ENCODE data around the gene KCND3. TPM values are rescaled to one million over a fixed set of nuclear protein-coding genes. Genes with fewer than 3 reads are reported as not detected.

The KCND3 gene
- total RNA-seq, 1 donor from 2014 or later: 0.43 TPM

- H3K4me1 ChIP-seq (ENCODE audit: insufficient read depth, low read length): no peaks in the 10 kb centered on the region
- H3K36me3 ChIP-seq (ENCODE audit: insufficient read depth, low read length): no peaks in the 10 kb centered on the region
- peaks cover 4% of the 10 kb centered on the region for H3K9me3 Mint-ChIP-seq (ENCODE audit: unreplicated experiment)
- H3K9ac ChIP-seq (ENCODE audit: low read length): no peak overlapping the region
- TF ChIP-seq, protein P1, sequence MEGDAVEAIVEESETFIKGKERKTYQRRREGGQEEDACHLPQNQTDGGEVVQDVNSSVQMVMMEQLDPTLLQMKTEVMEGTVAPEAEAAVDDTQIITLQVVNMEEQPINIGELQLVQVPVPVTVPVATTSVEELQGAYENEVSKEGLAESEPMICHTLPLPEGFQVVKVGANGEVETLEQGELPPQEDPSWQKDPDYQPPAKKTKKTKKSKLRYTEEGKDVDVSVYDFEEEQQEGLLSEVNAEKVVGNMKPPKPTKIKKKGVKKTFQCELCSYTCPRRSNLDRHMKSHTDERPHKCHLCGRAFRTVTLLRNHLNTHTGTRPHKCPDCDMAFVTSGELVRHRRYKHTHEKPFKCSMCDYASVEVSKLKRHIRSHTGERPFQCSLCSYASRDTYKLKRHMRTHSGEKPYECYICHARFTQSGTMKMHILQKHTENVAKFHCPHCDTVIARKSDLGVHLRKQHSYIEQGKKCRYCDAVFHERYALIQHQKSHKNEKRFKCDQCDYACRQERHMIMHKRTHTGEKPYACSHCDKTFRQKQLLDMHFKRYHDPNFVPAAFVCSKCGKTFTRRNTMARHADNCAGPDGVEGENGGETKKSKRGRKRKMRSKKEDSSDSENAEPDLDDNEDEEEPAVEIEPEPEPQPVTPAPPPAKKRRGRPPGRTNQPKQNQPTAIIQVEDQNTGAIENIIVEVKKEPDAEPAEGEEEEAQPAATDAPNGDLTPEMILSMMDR (IDR thresholded peaks at IDR 0.05; ENCODE audit: insufficient read depth, low read depth, low read length): no peak
- no peak for TF ChIP-seq EZH2 (IDR thresholded peaks at IDR 0.05; ENCODE audit: insufficient read depth, low read length)
- H3K4me3 Mint-ChIP-seq (ENCODE audit: unreplicated experiment): no peak overlapping the region
- H3K36me3 Mint-ChIP-seq (ENCODE audit: low read depth, unreplicated experiment): no peaks in the 10 kb centered on the region
- no peak overlapping the region for H3K27ac ChIP-seq (ENCODE audit: low read depth, low read length)
- no peak for FAIRE-seq
- H3K4me2 ChIP-seq (ENCODE audit: low read length): no peak overlapping the region
- H3K4me1 Mint-ChIP-seq (ENCODE audit: low read depth, unreplicated experiment): peaks cover 5% of the 10 kb centered on the region
- no peak for DNase-seq (ENCODE audit: low read depth)
- H3K4me3 ChIP-seq (ENCODE audit: insufficient read depth, low read depth, low read length): no peak overlapping the region
- H3K27me3 ChIP-seq (ENCODE audit: insufficient read depth, low read length): no peaks in the 10 kb centered on the region
- no peak overlapping the region for H3K27ac Mint-ChIP-seq (ENCODE audit: unreplicated experiment)
- peaks cover 26% of the 10 kb centered on the region for H3K27me3 Mint-ChIP-seq (ENCODE audit: low read depth, unreplicated experiment)
- no peak overlapping the region for H2AFZ ChIP-seq (ENCODE audit: low read depth, low read length)
- H3K79me2 ChIP-seq (ENCODE audit: insufficient read depth, low read length): no peaks in the 10 kb centered on the region
- H4K20me1 ChIP-seq (ENCODE audit: insufficient read depth, low read length): no peaks in the 10 kb centered on the region
- H3K9me3 ChIP-seq (ENCODE audit: insufficient read depth, low read depth, low read length): no peaks in the 10 kb centered on the region
Measured at GRCh38 chr1:111937147-111937725, 52.2 kb downstream of the KCND3 start.

GRCh38 chr1:111934106-111934852 is 55.2 kb downstream of the KCND3 start:
- no peak for FAIRE-seq
- DNase-seq (ENCODE audit: low read depth): no peak
- Histone ChIP-seq H3K4me1 (ENCODE audit: insufficient read depth, low read length) (no peaks in the 10 kb centered on the region), H3K9ac (ENCODE audit: low read length) (no peak overlapping the region), H3K4me2 (ENCODE audit: low read length) (no peak overlapping the region), H3K27me3 (ENCODE audit: insufficient read depth, low read length) (no peaks in the 10 kb centered on the region), H3K4me3 (ENCODE audit: insufficient read depth, low read depth, low read length) (no peak overlapping the region), H2AFZ (ENCODE audit: low read depth, low read length) (no peak overlapping the region), H3K9me3 (ENCODE audit: insufficient read depth, low read depth, low read length) (no peaks in the 10 kb centered on the region), H3K36me3 (ENCODE audit: insufficient read depth, low read length) (no peaks in the 10 kb centered on the region), H3K79me2 (ENCODE audit: insufficient read depth, low read length) (no peaks in the 10 kb centered on the region), H4K20me1 (ENCODE audit: insufficient read depth, low read length) (no peaks in the 10 kb centered on the region), H3K27ac (ENCODE audit: low read depth, low read length) (no peak overlapping the region)
- no peaks in the 10 kb centered on the region for H3K36me3 Mint-ChIP-seq (ENCODE audit: low read depth, unreplicated experiment)
- no peak overlapping the region for H3K4me3 Mint-ChIP-seq (ENCODE audit: unreplicated experiment)
- peaks cover 43% of the 10 kb centered on the region for H3K27me3 Mint-ChIP-seq (ENCODE audit: low read depth, unreplicated experiment)
- TF ChIP-seq, protein P1 (IDR thresholded peaks at IDR 0.05; ENCODE audit: insufficient read depth, low read depth, low read length): no peak
- no peak for TF ChIP-seq EZH2 (IDR thresholded peaks at IDR 0.05; ENCODE audit: insufficient read depth, low read length)
- H3K9me3 Mint-ChIP-seq (ENCODE audit: unreplicated experiment): no peaks in the 10 kb centered on the region
- peaks cover 5% of the 10 kb centered on the region for H3K4me1 Mint-ChIP-seq (ENCODE audit: low read depth, unreplicated experiment)
- H3K27ac Mint-ChIP-seq (ENCODE audit: unreplicated experiment): no peak overlapping the region

GRCh38 chr1:111930356-111930755 is 59.1 kb downstream of the KCND3 start:
- no peaks in the 10 kb centered on the region for H3K27me3 ChIP-seq (ENCODE audit: insufficient read depth, low read length)
- H3K36me3 Mint-ChIP-seq (ENCODE audit: low read depth, unreplicated experiment): peaks cover 2% of the 10 kb centered on the region
- no peak overlapping the region for H3K4me3 ChIP-seq (ENCODE audit: insufficient read depth, low read depth, low read length)
- H3K4me1 ChIP-seq (ENCODE audit: insufficient read depth, low read length): no peaks in the 10 kb centered on the region
- no peaks in the 10 kb centered on the region for H3K9me3 ChIP-seq (ENCODE audit: insufficient read depth, low read depth, low read length)
- H3K4me1 Mint-ChIP-seq (ENCODE audit: low read depth, unreplicated experiment): peaks cover 4% of the 10 kb centered on the region
- H3K27ac Mint-ChIP-seq (ENCODE audit: unreplicated experiment): no peak overlapping the region
- H2AFZ ChIP-seq (ENCODE audit: low read depth, low read length): no peak overlapping the region
- H3K4me3 Mint-ChIP-seq (ENCODE audit: unreplicated experiment): no peak overlapping the region
- DNase-seq (ENCODE audit: low read depth) (no peak), FAIRE-seq (no peak)
- no peak overlapping the region for H3K9ac ChIP-seq (ENCODE audit: low read length)
- peaks cover 57% of the 10 kb centered on the region for H3K27me3 Mint-ChIP-seq (ENCODE audit: low read depth, unreplicated experiment)
- H3K79me2 ChIP-seq (ENCODE audit: insufficient read depth, low read length): no peaks in the 10 kb centered on the region
- TF ChIP-seq EZH2 (IDR thresholded peaks at IDR 0.05; ENCODE audit: insufficient read depth, low read length): no peak
- TF ChIP-seq, protein P1 (IDR thresholded peaks at IDR 0.05; ENCODE audit: insufficient read depth, low read depth, low read length): no peak
- H3K36me3 ChIP-seq (ENCODE audit: insufficient read depth, low read length): no peaks in the 10 kb centered on the region
- no peak overlapping the region for H3K4me2 ChIP-seq (ENCODE audit: low read length)
- no peaks in the 10 kb centered on the region for H4K20me1 ChIP-seq (ENCODE audit: insufficient read depth, low read length)
- no peak overlapping the region for H3K27ac ChIP-seq (ENCODE audit: low read depth, low read length)
- H3K9me3 Mint-ChIP-seq (ENCODE audit: unreplicated experiment): no peaks in the 10 kb centered on the region

All from astrocyte (in vitro differentiated cells and primary cell).